HG03135 (cell line): ENCODE measurements around the gene OR51B4.
"Not testable (repeated sequence)": the region's sequence is repeated elsewhere in the genome, so short reads cannot be mapped to it uniquely, and the experiment has no call there.

Experiments
- ATAC-seq: cut with Tn5 transposase; IDR thresholded peaks from one replicate; pipeline ENCODE4 v1.9.1; 2021; ENCODE audit warnings: mild to moderate bottlenecking, moderate library complexity; ENCODE audit not compliant: unreplicated experiment

OR51B4 gene

GRCh38 chr11:5275369-5276110, 26.2 kb downstream of the OR51B4 start:
- ATAC-seq: no peak

- ATAC-seq: no peak
Observed at GRCh38 chr11:5274395-5274794, 27.4 kb downstream of the OR51B4 start.

- no peak for ATAC-seq
Observed at GRCh38 chr11:5272395-5273017, 29.2 kb downstream of the OR51B4 start.

GRCh38 chr11:5269715-5270147, 32.0 kb downstream of the OR51B4 start, which contains the start of gene HBE1:
Gene HBE1, minus strand, starts transcription at chr11:5269945. Its CDS starts 55 bp downstream, at chr11:5269890.
- ATAC-seq: no peak

GRCh38 chr11:5267033-5267563, 34.6 kb downstream of the OR51B4 start:
- ATAC-seq: no peak

GRCh38 chr11:5266609-5267008, 35.1 kb downstream of the OR51B4 start:
- ATAC-seq: no peak

GRCh38 chr11:5265832-5266231, 35.9 kb downstream of the OR51B4 start:
- no peak for ATAC-seq

- no peak for ATAC-seq
Observed at GRCh38 chr11:5258543-5259262, 43.0 kb downstream of the OR51B4 start.

GRCh38 chr11:5257296-5257695, 44.5 kb downstream of the OR51B4 start:
- no peak for ATAC-seq

- not testable (repeated sequence) for ATAC-seq
Observed at GRCh38 chr11:5254646-5255413, 46.9 kb downstream of the OR51B4 start, which contains the start of gene HBG2. Gene HBG2, minus strand, starts transcription at chr11:5254781. Its CDS starts 53 bp downstream, at chr11:5254728.

GRCh38 chr11:5254023-5254422, 47.7 kb downstream of the OR51B4 start:
- ATAC-seq: not testable (repeated sequence)

GRCh38 chr11:5253440-5253839, 48.3 kb downstream of the OR51B4 start:
- ATAC-seq: not testable (repeated sequence)

GRCh38 chr11:5252919-5253265, 48.9 kb downstream of the OR51B4 start:
- no peak for ATAC-seq

GRCh38 chr11:5252192-5252918, 49.4 kb downstream of the OR51B4 start:
- no peak for ATAC-seq

- ATAC-seq: no peak
Observed at GRCh38 chr11:5251746-5252145, 50.0 kb downstream of the OR51B4 start.
